ENCODE measurements around the gene BUD23. TPM values are rescaled to one million over a fixed set of nuclear protein-coding genes. Genes with fewer than 3 reads are reported as not detected.
"Not testable (repeated sequence)": the region's sequence is repeated elsewhere in the genome, so short reads cannot be mapped to it uniquely, and the experiment has no call there.

Gene BUD23
- total RNA-seq, 6 donors from 2014 or later: 19.9 to 52.3 (median 48.8) TPM

GRCh38 chr7:73719806-73720169 is 36.4 kb downstream of the BUD23 start:
- no peaks in the 10 kb centered on the region for H3K36me3 ChIP-seq
- H3K4me3 ChIP-seq: peak overlapping the region; percentile 46 to 97 (median 88)
- DNase-seq (no peak), ATAC-seq (ENCODE audit: low FRiP score in 2 of 2) (no peak)
- no peaks in the 10 kb centered on the region for H3K9me3 ChIP-seq
- TF ChIP-seq CTCF (IDR thresholded peaks at IDR 0.05): no peak
- TF ChIP-seq POLR2AphosphoS5 (IDR thresholded peaks at IDR 0.05): no peak
- no peak for TF ChIP-seq EP300 (IDR thresholded peaks at IDR 0.05)
- no peaks in the 10 kb centered on the region for H3K27me3 ChIP-seq
- 14 to 23% methylated on average over 5 to 7 of the region's 16 CpGs for WGBS, 2 donors
- peaks cover 22 to 36% (median 29%) of the 10 kb centered on the region in 4 donors for H3K4me1 ChIP-seq
- H3K27ac ChIP-seq: no peak overlapping the region

GRCh38 chr7:73720443-73720842 is 37.0 kb downstream of the BUD23 start:
- H3K4me3 ChIP-seq; H3K36me3 ChIP-seq; ATAC-seq (ENCODE audit: low FRiP score in 2 of 2); DNase-seq; H3K27ac ChIP-seq; H3K27me3 ChIP-seq; H3K9me3 ChIP-seq: not testable (repeated sequence)
- WGBS, 2 donors: 91 to 97% methylated on average over 9 of the region's 9 CpGs
- peaks cover 22 to 36% (median 29%) of the 10 kb centered on the region in 4 donors for H3K4me1 ChIP-seq

- H3K27ac ChIP-seq: no peak overlapping the region
- TF ChIP-seq CTCF (IDR thresholded peaks at IDR 0.05) (no peak), POLR2A (IDR thresholded peaks at IDR 0.05) (no peak), POLR2AphosphoS5 (IDR thresholded peaks at IDR 0.05) (no peak), EP300 (IDR thresholded peaks at IDR 0.05) (no peak)
- peaks cover 22 to 36% (median 27%) of the 10 kb centered on the region in 4 donors for H3K4me1 ChIP-seq
- 85% methylated on average over 2 of the region's 3 CpGs; no CpG with 5 or more reads in 1 of the 2 donors for WGBS, 2 donors
- no peak overlapping the region for H3K4me3 ChIP-seq
- DNase-seq (peak in 1 of 2 donors; percentile 49), ATAC-seq (ENCODE audit: low FRiP score in 2 of 2) (no peak)
- H3K9me3 ChIP-seq: no peaks in the 10 kb centered on the region
- H3K27me3 ChIP-seq: no peaks in the 10 kb centered on the region
- no peaks in the 10 kb centered on the region for H3K36me3 ChIP-seq
Observed at GRCh38 chr7:73721377-73721817, 38.0 kb downstream of the BUD23 start.

- ATAC-seq (ENCODE audit: low FRiP score in 2 of 2); DNase-seq: not testable (repeated sequence)
Observed at GRCh38 chr7:73722182-73722581, 38.8 kb downstream of the BUD23 start.

GRCh38 chr7:73722785-73723184 is 39.4 kb downstream of the BUD23 start:
- DNase-seq: no peak
- no peaks in the 10 kb centered on the region for H3K36me3 ChIP-seq
- peaks cover 16 to 23% (median 19%) of the 10 kb centered on the region in 4 donors for H3K4me1 ChIP-seq
- no peak overlapping the region for H3K27ac ChIP-seq
- H3K27me3 ChIP-seq: no peaks in the 10 kb centered on the region
- no peak overlapping the region for H3K4me3 ChIP-seq
- no peak for TF ChIP-seq EP300 (IDR thresholded peaks at IDR 0.05)
- no peak for TF ChIP-seq POLR2A (IDR thresholded peaks at IDR 0.05)
- no peak for TF ChIP-seq CTCF (IDR thresholded peaks at IDR 0.05)
- TF ChIP-seq POLR2AphosphoS5 (IDR thresholded peaks at IDR 0.05): no peak
- no peaks in the 10 kb centered on the region for H3K9me3 ChIP-seq
- 66 to 84% methylated on average over 6 of the region's 6 CpGs for WGBS, 2 donors
- ATAC-seq (ENCODE audit: low FRiP score in 2 of 2): no peak

More at GRCh38 chr7:73722182-73722581, 38.8 kb downstream of the BUD23 start:
- not testable (repeated sequence) for H3K9me3 ChIP-seq, H3K4me3 ChIP-seq, H3K27me3 ChIP-seq, H3K27ac ChIP-seq, H3K36me3 ChIP-seq
- WGBS, 2 donors: 73 to 78% methylated on average over 4 of the region's 4 CpGs
- peaks cover 22 to 29% (median 24%) of the 10 kb centered on the region in 4 donors for H3K4me1 ChIP-seq

GRCh38 chr7:73723813-73724212 is 40.4 kb downstream of the BUD23 start:
- H3K27me3 ChIP-seq: no peaks in the 10 kb centered on the region
- H3K9me3 ChIP-seq: no peaks in the 10 kb centered on the region
- ATAC-seq (ENCODE audit: low FRiP score in 2 of 2) (no peak), DNase-seq (no peak)
- peaks cover 6 to 13% (median 9%) of the 10 kb centered on the region in 4 donors for H3K4me1 ChIP-seq
- WGBS, 2 donors: 81 to 85% methylated on average over 3 of the region's 3 CpGs
- TF ChIP-seq CTCF (IDR thresholded peaks at IDR 0.05) (no peak), POLR2AphosphoS5 (IDR thresholded peaks at IDR 0.05) (no peak), POLR2A (IDR thresholded peaks at IDR 0.05) (no peak), EP300 (IDR thresholded peaks at IDR 0.05) (no peak)
- H3K4me3 ChIP-seq: no peak overlapping the region
- H3K27ac ChIP-seq: no peak overlapping the region
- H3K36me3 ChIP-seq: no peaks in the 10 kb centered on the region

Data from upper lobe of left lung (tissue), 6 donors.